IgD-negative memory B cell (primary cell): Measurements from ENCODE around the gene TCAF1. TPM values are rescaled to one million over a fixed set of nuclear protein-coding genes. Genes with fewer than 3 reads are reported as not detected.
A peak's percentile ranks its signal among the peaks of the same experiment; 100 is the strongest.
"Not testable (repeated sequence)": the region's sequence is repeated elsewhere in the genome, so short reads cannot be mapped to it uniquely, and the experiment has no call there.

ENCODE experiments used
- H3K27ac Mint-ChIP-seq, 3 donors: one replicate each; pipeline ENCODE4 v1.8.0; 2020 to 2022; ENCODE audit warnings: mild to moderate bottlenecking in 3 of 3, mixed read lengths in 3 of 3, moderate library complexity in 1 of 3
- H3K27me3 Mint-ChIP-seq: one replicate; pipeline ENCODE4 v1.8.0; 2021; ENCODE audit warnings: mixed read lengths
- H3K36me3 Mint-ChIP-seq: one replicate; pipeline ENCODE4 v1.8.0; 2020; ENCODE audit warnings: mild to moderate bottlenecking, mixed read lengths
- H3K4me1 Mint-ChIP-seq, 3 donors: one replicate each; pipeline ENCODE4 v1.8.0; 2020 to 2022; ENCODE audit warnings: mixed read lengths in 3 of 3, mild to moderate bottlenecking in 1 of 3
- H3K4me3 Mint-ChIP-seq, 4 donors: one replicate each; pipeline ENCODE4 v1.8.0; 2020 to 2022; ENCODE audit warnings: mild to moderate bottlenecking in 4 of 4, mixed read lengths in 4 of 4, moderate library complexity in 3 of 4
- H3K9me3 Mint-ChIP-seq, 3 donors: one replicate each; pipeline ENCODE4 v1.8.0; 2020 to 2021; ENCODE audit warnings: mixed read lengths in 3 of 3, mild to moderate bottlenecking in 1 of 3
- polyA plus RNA-seq: library from polyadenylated mRNA; unstranded; fragments of 300-500 nt; fragmentation: Illumina TruSeq; gene quantifications from one replicate; pipeline ENCODE4 v1.2.3, GENCODE V29; 2021

TCAF1 gene
- polyA plus RNA-seq, 1 donor from 2014 or later, result 10.2 TPM

- peak overlapping the region in 1 of 4 donors; percentile 65 for H3K4me3 Mint-ChIP-seq
- peaks cover 7 to 20% (median 20%) of the 10 kb centered on the region in 3 donors for H3K4me1 Mint-ChIP-seq
- H3K27ac Mint-ChIP-seq, result no peak overlapping the region
- H3K36me3 Mint-ChIP-seq, result peaks cover 11% of the 10 kb centered on the region
- peaks cover 4 to 9% (median 6%) of the 10 kb centered on the region in 3 donors for H3K9me3 Mint-ChIP-seq
- peaks cover 30% of the 10 kb centered on the region for H3K27me3 Mint-ChIP-seq
Observed at GRCh38 chr7:143886826-143887477, 15.0 kb downstream of the TCAF1 start.

GRCh38 chr7:143885951-143886350 lies 16.0 kb downstream of the TCAF1 start:
- no peak overlapping the region for H3K27ac Mint-ChIP-seq

GRCh38 chr7:143884969-143885559 lies 16.9 kb downstream of the TCAF1 start:
- peak overlapping the region in 1 of 4 donors; percentile 58 for H3K4me3 Mint-ChIP-seq
- H3K4me1 Mint-ChIP-seq, result peaks cover 7 to 17% (median 16%) of the 10 kb centered on the region in 3 donors
- no peak overlapping the region for H3K27ac Mint-ChIP-seq
- peaks cover 34% of the 10 kb centered on the region for H3K27me3 Mint-ChIP-seq
- H3K9me3 Mint-ChIP-seq, result peaks cover 2 to 6% (median 6%) of the 10 kb centered on the region in 3 donors
- peaks cover 11% of the 10 kb centered on the region for H3K36me3 Mint-ChIP-seq

More at GRCh38 chr7:143885951-143886350, 16.0 kb downstream of the TCAF1 start:
- Mint-ChIP-seq H3K27me3 (peaks cover 34% of the 10 kb centered on the region), H3K4me1 (peaks cover 7 to 17% (median 16%) of the 10 kb centered on the region in 3 donors), H3K9me3 (peaks cover 2 to 6% (median 6%) of the 10 kb centered on the region in 3 donors), H3K36me3 (peaks cover 11% of the 10 kb centered on the region), H3K4me3 (no peak overlapping the region)

- H3K27me3 Mint-ChIP-seq, result peaks cover 34% of the 10 kb centered on the region
- H3K9me3 Mint-ChIP-seq, result peaks cover 2 to 6% (median 6%) of the 10 kb centered on the region in 3 donors
- no peak overlapping the region for H3K27ac Mint-ChIP-seq
- peaks cover 6 to 17% (median 16%) of the 10 kb centered on the region in 3 donors for H3K4me1 Mint-ChIP-seq
- H3K4me3 Mint-ChIP-seq, result peak overlapping the region in 1 of 4 donors; percentile 58
- peaks cover 11% of the 10 kb centered on the region for H3K36me3 Mint-ChIP-seq
Observed at GRCh38 chr7:143884241-143884968, 17.6 kb downstream of the TCAF1 start.

- Mint-ChIP-seq H3K4me1 (peaks cover 6 to 17% (median 16%) of the 10 kb centered on the region in 3 donors), H3K36me3 (peaks cover 3% of the 10 kb centered on the region), H3K9me3 (peaks cover 0 to 2% (median 0%) of the 10 kb centered on the region in 3 donors), H3K27ac (peak overlapping the region in 1 of 3 donors; percentile 82), H3K4me3 (peak overlapping the region in 1 of 4 donors; percentile 63), H3K27me3 (peaks cover 36% of the 10 kb centered on the region)
Observed at GRCh38 chr7:143882604-143883078, 19.3 kb downstream of the TCAF1 start.

GRCh38 chr7:143882020-143882603 lies 19.9 kb downstream of the TCAF1 start:
- Mint-ChIP-seq H3K27me3 (peaks cover 36% of the 10 kb centered on the region), H3K27ac (peak overlapping the region in 1 of 3 donors; percentile 82), H3K9me3 (peaks cover 0 to 2% (median 0%) of the 10 kb centered on the region in 3 donors), H3K4me3 (peak overlapping the region in 2 of 4 donors; percentile 14 to 82), H3K4me1 (peaks cover 6 to 17% (median 15%) of the 10 kb centered on the region in 3 donors), H3K36me3 (peaks cover 3% of the 10 kb centered on the region)

GRCh38 chr7:143878884-143879283 lies 23.1 kb downstream of the TCAF1 start:
- peaks cover 0 to 2% (median 0%) of the 10 kb centered on the region in 3 donors for H3K9me3 Mint-ChIP-seq
- H3K27me3 Mint-ChIP-seq, result peaks cover 19% of the 10 kb centered on the region
- no peak overlapping the region for H3K4me3 Mint-ChIP-seq
- no peak overlapping the region for H3K27ac Mint-ChIP-seq
- peaks cover 6 to 10% (median 8%) of the 10 kb centered on the region in 3 donors for H3K4me1 Mint-ChIP-seq
- peaks cover 3% of the 10 kb centered on the region for H3K36me3 Mint-ChIP-seq

- Mint-ChIP-seq H3K4me3 (no peak overlapping the region), H3K9me3 (peaks cover 0 to under 1% (median 0%) of the 10 kb centered on the region in 3 donors), H3K36me3 (peaks cover under 1% of the 10 kb centered on the region), H3K4me1 (peaks cover 0 to under 1% (median under 1%) of the 10 kb centered on the region in 3 donors), H3K27ac (no peak overlapping the region), H3K27me3 (peaks cover 7% of the 10 kb centered on the region)
Observed at GRCh38 chr7:143877098-143877497, 24.9 kb downstream of the TCAF1 start.

- H3K9me3 Mint-ChIP-seq, result no peaks in the 10 kb centered on the region
- no peak overlapping the region for H3K4me3 Mint-ChIP-seq
- H3K27me3 Mint-ChIP-seq, result peaks cover 2% of the 10 kb centered on the region
- no peaks in the 10 kb centered on the region for H3K4me1 Mint-ChIP-seq
- H3K27ac Mint-ChIP-seq, result no peak overlapping the region
- H3K36me3 Mint-ChIP-seq, result no peaks in the 10 kb centered on the region
Observed at GRCh38 chr7:143876218-143876617, 25.8 kb downstream of the TCAF1 start.

- not testable (repeated sequence) for H3K4me3 Mint-ChIP-seq, H3K4me1 Mint-ChIP-seq, H3K9me3 Mint-ChIP-seq, H3K27ac Mint-ChIP-seq, H3K36me3 Mint-ChIP-seq, H3K27me3 Mint-ChIP-seq
Observed at GRCh38 chr7:143873242-143873641, 28.7 kb downstream of the TCAF1 start.

- not testable (repeated sequence) for H3K9me3 Mint-ChIP-seq, H3K4me1 Mint-ChIP-seq, H3K27ac Mint-ChIP-seq, H3K27me3 Mint-ChIP-seq, H3K36me3 Mint-ChIP-seq, H3K4me3 Mint-ChIP-seq
Observed at GRCh38 chr7:143871534-143871933, 30.4 kb downstream of the TCAF1 start.

GRCh38 chr7:143857994-143858393 lies 44.0 kb downstream of the TCAF1 start:
- not testable (repeated sequence) for H3K4me3 Mint-ChIP-seq

GRCh38 chr7:143855443-143855842 lies 46.5 kb downstream of the TCAF1 start:
- H3K4me1 Mint-ChIP-seq, H3K9me3 Mint-ChIP-seq, H3K36me3 Mint-ChIP-seq, H3K4me3 Mint-ChIP-seq, H3K27ac Mint-ChIP-seq, H3K27me3 Mint-ChIP-seq: not testable (repeated sequence)

More at GRCh38 chr7:143857994-143858393, 44.0 kb downstream of the TCAF1 start:
- not testable (repeated sequence) for H3K9me3 Mint-ChIP-seq, H3K36me3 Mint-ChIP-seq, H3K27me3 Mint-ChIP-seq, H3K4me1 Mint-ChIP-seq, H3K27ac Mint-ChIP-seq

GRCh38 chr7:143850682-143851081 lies 51.3 kb downstream of the TCAF1 start:
- Mint-ChIP-seq H3K36me3 (no peaks in the 10 kb centered on the region), H3K9me3 (no peaks in the 10 kb centered on the region), H3K27me3 (no peaks in the 10 kb centered on the region), H3K4me1 (no peaks in the 10 kb centered on the region), H3K27ac (no peak overlapping the region), H3K4me3 (no peak overlapping the region)
